NCI-H1092 treated with DMSO at 0.1 percent for 48 hours (cell line): ENCODE results near the gene HUS1.
"Not testable (repeated sequence)": the region's sequence is repeated elsewhere in the genome, so short reads cannot be mapped to it uniquely, and the experiment has no call there.

Experiments used
- DNase-seq: peaks from one replicate; lab custom pipeline; 2025; lab: John Stamatoyannopoulos, UW

Gene HUS1

GRCh38 chr7:47979145-47979831, at the start of gene HUS1:
TSS of gene HUS1 (minus strand) at chr7:47979615. CDS start at chr7:47979519, 96 bp downstream.
- peak; percentile 92 for DNase-seq

GRCh38 chr7:48028938-48029337, 49.5 kb upstream of the HUS1 start, which contains the start of gene SUN3:
TSS of gene SUN3 (minus strand) at chr7:48029107. CDS start at chr7:48028938, 169 bp downstream.
- DNase-seq: no peak

- DNase-seq: no peak
These were observed 46.2 kb upstream of the HUS1 start for GRCh38 chr7:48025624-48026023.

- DNase-seq: no peak
These were observed 38.3 kb upstream of the HUS1 start for GRCh38 chr7:48017674-48018073.

GRCh38 chr7:48016641-48017040, 37.2 kb upstream of the HUS1 start:
- no peak for DNase-seq

- no peak for DNase-seq
These were observed 32.5 kb upstream of the HUS1 start for GRCh38 chr7:48011951-48012350.

GRCh38 chr7:48011323-48011722, 31.9 kb upstream of the HUS1 start:
- no peak for DNase-seq

- no peak for DNase-seq
These were observed 30.5 kb upstream of the HUS1 start for GRCh38 chr7:48009954-48010353.

GRCh38 chr7:48009257-48009656, 29.8 kb upstream of the HUS1 start:
- DNase-seq: no peak

GRCh38 chr7:48006866-48007265, 27.5 kb upstream of the HUS1 start:
- no peak for DNase-seq

GRCh38 chr7:48004638-48005037, 25.2 kb upstream of the HUS1 start:
- no peak for DNase-seq

GRCh38 chr7:48004032-48004431, 24.6 kb upstream of the HUS1 start:
- DNase-seq: peak; percentile 42

- DNase-seq: not testable (repeated sequence)
These were observed 20.7 kb upstream of the HUS1 start for GRCh38 chr7:48000164-48000563.

- DNase-seq: no peak
These were observed 20.0 kb upstream of the HUS1 start for GRCh38 chr7:47999413-47999812.

GRCh38 chr7:47992446-47992845, 13.0 kb upstream of the HUS1 start:
- no peak for DNase-seq

- peak; percentile 83 for DNase-seq
These were observed 12.4 kb upstream of the HUS1 start for GRCh38 chr7:47991741-47992311.

GRCh38 chr7:47991270-47991669, 11.9 kb upstream of the HUS1 start:
- DNase-seq: no peak

- DNase-seq: no peak
These were observed 11.2 kb upstream of the HUS1 start for GRCh38 chr7:47990592-47990991.

GRCh38 chr7:47989607-47990400, 10.4 kb upstream of the HUS1 start:
- DNase-seq: not testable (repeated sequence)

- no peak for DNase-seq
These were observed 9.3 kb upstream of the HUS1 start for GRCh38 chr7:47988496-47989386.

- no peak for DNase-seq
These were observed 3.2 kb upstream of the HUS1 start for GRCh38 chr7:47982610-47983009.

- not testable (repeated sequence) for DNase-seq
These were observed 1.2 kb upstream of the HUS1 start for GRCh38 chr7:47980648-47981047.
